Activated CD4-positive, alpha-beta T cell treated with anti-CD3 and anti-CD28 coated beads, Interleukin-2, amount 50 U/mL, for 16 hours (primary cell): ENCODE data around the gene APBA3.
"Not testable (repeated sequence)": the region's sequence is repeated elsewhere in the genome, so short reads cannot be mapped to it uniquely, and the experiment has no call there.

ENCODE experiments used
- DNase-seq: peaks from one replicate; pipeline ENCODE4 v3.0.0-alpha.2; 2020

Gene APBA3

GRCh38 chr19:3770136-3770999, 8.9 kb upstream of the APBA3 start:
- DNase-seq, result no peak

GRCh38 chr19:3769494-3769893, 8.0 kb upstream of the APBA3 start:
- no peak for DNase-seq

DNA sequence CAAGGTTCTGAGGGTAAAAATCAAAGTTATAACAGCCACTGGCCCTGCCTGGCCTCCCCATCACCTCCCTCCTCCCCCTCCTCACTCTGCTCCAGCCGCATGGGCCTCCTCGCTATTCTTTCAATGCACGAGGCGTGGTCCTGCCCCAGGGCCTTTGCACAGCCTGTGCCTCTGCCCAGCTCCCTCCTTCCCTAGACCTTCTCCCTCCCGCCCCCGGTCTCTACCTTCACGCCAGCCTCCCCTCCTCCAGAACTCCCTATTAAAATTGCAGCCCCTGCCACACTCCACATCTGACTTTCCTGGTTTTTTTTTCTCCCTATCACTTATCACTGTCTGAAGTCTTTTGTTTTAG, 7.2 kb upstream of the APBA3 start:
- no peak for DNase-seq

DNA sequence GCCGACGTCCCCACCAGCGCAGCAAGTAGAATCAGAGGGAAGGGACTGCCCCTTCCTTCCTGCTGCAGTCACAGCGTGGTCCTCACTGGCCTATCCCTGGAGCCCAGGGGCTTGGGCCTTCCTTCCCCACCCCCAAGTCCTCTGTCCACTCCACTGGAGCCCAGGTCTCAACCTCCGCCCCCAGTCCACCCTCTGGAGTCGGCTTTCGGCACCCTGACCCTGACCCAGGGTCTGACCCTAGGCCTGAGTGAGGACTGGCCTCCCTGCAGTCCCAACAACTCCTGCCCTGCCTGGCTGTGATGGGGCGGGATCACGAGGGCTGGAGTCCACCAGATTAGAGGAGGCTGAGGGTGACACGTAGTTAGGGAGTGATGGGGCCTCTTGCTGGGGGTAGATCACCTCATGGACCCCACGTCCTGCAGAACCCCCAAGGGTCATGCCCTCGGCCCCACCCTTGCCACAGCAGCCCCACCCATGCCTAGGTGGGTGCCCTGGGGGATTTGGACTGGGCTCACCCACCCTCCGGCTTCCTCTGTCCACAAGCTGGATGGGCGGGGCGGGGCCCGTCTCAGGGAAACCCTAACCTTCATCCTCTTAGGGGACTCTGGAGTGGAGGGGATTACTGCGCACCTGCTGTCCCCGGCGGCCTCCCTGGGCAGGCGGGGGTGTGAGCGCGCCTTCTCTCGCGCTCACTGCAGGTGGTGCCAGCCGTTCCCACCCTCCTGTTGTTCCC, 6.7 kb upstream of the APBA3 start:
- no peak for DNase-seq

- no peak for DNase-seq
Measured at GRCh38 chr19:3767050-3767449, 5.6 kb upstream of the APBA3 start.

- peak; percentile 32 for DNase-seq
Measured at GRCh38 chr19:3766520-3766919, 5.0 kb upstream of the APBA3 start.

DNA sequence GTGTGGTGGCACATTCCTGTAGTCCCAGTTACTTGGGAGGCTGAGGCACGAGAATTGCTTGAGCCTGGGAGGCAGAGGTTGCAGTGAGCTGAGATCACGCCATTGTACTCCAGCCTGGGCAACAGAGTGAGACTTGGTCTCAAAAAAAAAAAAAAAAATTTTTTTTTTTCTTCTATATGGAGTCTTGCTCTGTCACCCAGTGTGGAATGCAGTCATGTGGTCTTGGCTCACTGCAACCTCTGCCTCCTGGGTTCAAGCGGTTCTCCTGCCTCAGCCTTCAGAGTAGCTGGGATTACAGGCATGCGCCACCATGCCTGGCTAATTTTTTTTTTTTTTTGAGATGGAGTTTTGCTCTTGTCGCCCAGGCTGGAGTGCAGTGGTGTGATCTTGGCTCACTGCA, 4.3 kb upstream of the APBA3 start:
- DNase-seq, result not testable (repeated sequence)

DNA sequence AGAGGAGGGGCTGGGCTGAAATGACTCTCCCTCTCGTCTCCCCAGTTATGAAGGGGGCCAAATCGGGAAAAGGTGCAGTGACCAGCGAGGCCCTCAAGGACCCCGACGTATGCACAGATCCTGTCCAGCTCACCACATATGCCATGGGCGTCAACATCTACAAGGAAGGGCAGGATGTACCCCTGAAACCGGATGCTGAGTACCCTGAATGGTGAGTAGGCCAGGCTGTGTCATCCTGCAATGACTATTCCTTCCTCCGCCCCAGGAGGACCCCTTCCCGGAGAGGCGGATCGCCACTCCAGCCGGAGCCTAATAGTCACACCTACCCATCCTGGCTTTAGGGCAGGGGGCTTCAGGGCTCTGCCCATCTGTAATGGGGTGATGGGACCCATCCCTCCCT, 3.6 kb upstream of the APBA3 start:
- no peak for DNase-seq

GRCh38 chr19:3762501-3763459, 1.3 kb upstream of the APBA3 start, which contains the start of gene MRPL54:
Gene MRPL54 (plus strand): TSS chr19:3762682. CDS start chr19:3762701, 19 bp downstream.
- peak; percentile 100 for DNase-seq

- no peak for DNase-seq
Measured at GRCh38 chr19:3762130-3762473, 610 bp upstream of the APBA3 start.

GRCh38 chr19:3760871-3761361, 576 bp downstream of the APBA3 start:
- DNase-seq, result peak; percentile 8

GRCh38 chr19:3759482-3760254, 1.8 kb downstream of the APBA3 start:
- no peak for DNase-seq

DNA sequence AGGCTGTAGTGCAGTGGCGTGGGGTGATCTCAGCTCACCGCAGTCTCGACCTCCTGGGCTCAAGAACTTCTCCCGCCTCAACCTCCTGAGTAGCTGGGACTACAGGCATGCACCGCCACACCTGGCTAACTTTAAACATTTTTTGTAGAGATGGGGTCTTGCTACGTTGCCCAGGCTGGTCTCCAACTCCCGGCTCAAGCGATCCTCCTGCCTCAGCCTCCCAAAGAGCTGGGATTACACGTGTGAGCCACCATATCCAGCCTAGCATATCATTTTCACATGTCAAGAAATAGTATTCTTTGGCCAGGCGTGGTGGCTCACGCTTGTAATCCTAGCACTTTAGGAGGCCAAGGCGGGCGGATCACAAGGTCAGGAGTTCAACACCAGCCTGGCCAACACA, 3.2 kb downstream of the APBA3 start:
- DNase-seq, result not testable (repeated sequence)

- not testable (repeated sequence) for DNase-seq
Measured at GRCh38 chr19:3757705-3758104, 3.8 kb downstream of the APBA3 start.

DNA sequence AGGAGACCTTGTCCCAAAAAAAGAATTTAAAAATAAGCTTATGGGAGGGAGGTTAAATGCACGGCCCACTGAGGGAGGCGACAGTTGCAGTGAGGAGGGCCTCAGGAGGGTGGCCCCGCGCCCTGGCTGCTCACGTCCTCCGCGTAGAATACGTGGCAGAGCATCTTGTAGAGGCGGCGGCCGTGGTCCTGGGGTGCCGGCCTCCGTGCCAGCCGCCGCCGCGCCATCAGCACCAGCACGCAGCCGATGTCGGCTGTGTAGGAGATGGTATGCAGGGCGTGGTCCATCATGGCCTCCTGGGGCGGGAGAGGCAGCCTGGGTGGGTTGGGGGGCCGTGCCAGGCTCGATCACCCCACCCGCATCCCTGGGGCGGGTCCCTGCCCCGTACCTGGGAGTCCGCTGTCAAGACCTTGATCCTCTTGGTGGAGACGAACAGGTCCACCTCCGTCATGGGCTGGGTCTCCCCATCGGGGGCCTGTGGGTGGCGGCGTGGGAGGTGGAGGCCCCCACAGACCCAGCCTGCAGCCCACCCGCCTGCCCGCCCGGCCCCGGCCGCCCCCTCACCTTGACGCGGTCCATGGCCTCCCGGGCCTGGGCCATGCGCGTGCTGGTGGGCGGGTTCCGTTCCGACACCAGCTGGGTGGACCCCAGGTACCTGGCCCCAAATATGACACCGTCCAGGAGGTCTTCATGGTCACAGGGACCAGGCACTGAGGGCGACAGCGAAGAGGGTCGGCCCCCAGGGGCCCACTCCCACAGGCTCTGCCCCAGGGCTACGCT, 7.7 kb downstream of the APBA3 start:
- no peak for DNase-seq

GRCh38 chr19:3752492-3752891, 9.0 kb downstream of the APBA3 start:
- no peak for DNase-seq

DNA sequence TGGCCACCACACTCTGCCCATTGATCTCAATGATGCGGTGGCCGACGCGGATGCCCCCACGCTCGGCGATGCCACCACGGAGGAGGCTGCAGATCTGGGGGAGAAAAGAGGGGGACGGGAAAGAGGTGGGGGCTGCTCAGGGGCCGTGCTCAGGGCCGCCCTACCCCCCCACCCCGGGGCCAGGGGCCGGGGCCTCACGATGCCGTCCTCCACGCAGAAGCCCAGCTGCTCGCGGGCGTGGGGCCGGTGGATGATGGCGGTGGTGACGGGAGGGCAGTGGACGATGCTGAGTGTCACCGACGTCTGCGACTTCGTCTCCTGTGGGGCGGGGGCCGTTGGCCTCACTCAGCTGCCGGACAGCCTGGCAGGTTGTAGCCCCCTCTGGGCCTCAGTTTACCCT, 10.3 kb downstream of the APBA3 start:
- no peak for DNase-seq

- DNase-seq, result no peak
Measured at GRCh38 chr19:3750211-3750610, 11.3 kb downstream of the APBA3 start.

- DNase-seq, result no peak
Measured at GRCh38 chr19:3748965-3749364, 12.5 kb downstream of the APBA3 start.

- no peak for DNase-seq
Measured at GRCh38 chr19:3746371-3747056, 15.0 kb downstream of the APBA3 start.
